Esophagus squamous epithelium (tissue), 5 donors: ENCODE measurements around the gene MAZ. TPM values are rescaled to one million over a fixed set of nuclear protein-coding genes. Genes with fewer than 3 reads are reported as not detected.
A peak's percentile ranks its signal among the peaks of the same experiment; 100 is the strongest.

Experiments
- DNase-seq: peaks from one replicate; lab custom pipeline; 2025; lab: John Stamatoyannopoulos, UW
- H3K27ac ChIP-seq, 4 donors: fragments of 200-600 bp; sonication (generic); one replicate each; pipeline ENCODE4 v1.5.1; 2016 to 2019; ENCODE audit warnings: mild to moderate bottlenecking in 1 of 4
- H3K27me3 ChIP-seq, 4 donors: fragments of 200-600 bp; sonication (generic); 1 replicate in 3 of 4; 2 replicates in 1 of 4; pipeline versions ENCODE4 v1.5.1 to v1.6.0; 2017 to 2021; ENCODE audit warnings: antibody characterized with exemption in 1 of 4
- H3K36me3 ChIP-seq, 3 donors: fragments of 200-600 bp; sonication (generic); one replicate each; pipeline ENCODE4 v1.5.1; 2016 to 2019
- H3K4me1 ChIP-seq, 3 donors: fragments of 200-600 bp; sonication (generic); one replicate each; pipeline ENCODE4 v1.5.1; 2017 to 2019
- H3K4me3 ChIP-seq, 4 donors: fragments of 200-600 bp; sonication (generic); 1 replicate in 3 of 4; 2 replicates in 1 of 4; pipeline ENCODE4 v1.5.1; 2016 to 2019; ENCODE audit warnings: mild to moderate bottlenecking in 2 of 4, moderate library complexity in 1 of 4
- H3K9me3 ChIP-seq, 3 donors: fragments of 200-600 bp; sonication (generic); one replicate each; pipeline ENCODE4 v1.5.1; 2016 to 2019
- POLR2A ChIP-seq, 4 donors: fragments of 450-650 bp; IDR thresholded peaks; one replicate each; pipeline ENCODE4 v1.6.1; 2017; ENCODE audit warnings: antibody characterized with exemption in 4 of 4, mild to moderate bottlenecking in 4 of 4, moderate library complexity in 3 of 4
- WGBS, 2 donors: methylation state at CpG; one replicate each; pipeline ENCODE4 v1.1.5; 2018; 5-methylcytosine and 5-hydroxymethylcytosine counted together
- intact Hi-C: fragments of 100-400 bp; cut with DNase I; formaldehyde crosslinking; loops from one replicate; pipeline ENCODE4 v1.15.0; 2022
- total RNA-seq, 4 donors: library from RNA; depleted of rRNA; stranded (reverse); fragments of >200 nt; gene quantifications; one replicate each; pipeline ENCODE4 v1.1.0, GENCODE V29; 2016
- TF ChIP-seq, protein P1 (sequence below), 6 experiments: fragments of 450-650 bp in 4 of 6; fragments of 200-600 bp in 2 of 6; sonication (generic) in 2 of 6; IDR thresholded peaks; one replicate each; pipeline ENCODE4 v1.5.1; 2016 to 2019; ENCODE audit warnings: antibody characterized with exemption in 6 of 6, mild to moderate bottlenecking in 4 of 6, moderate library complexity in 4 of 6
- donor health status: DM: yes; HTN: yes; CAD: no.

Gene MAZ
- total RNA-seq, 4 donors from 2014 or later = 87.0 to 99.0 (median 97.3) TPM

- Histone ChIP-seq H3K27me3 (no peaks in the 10 kb centered on the region), H3K27ac (peak overlapping the region; percentile 90 to 100 (median 98)), H3K4me1 (peaks cover 35 to 53% (median 39%) of the 10 kb centered on the region in 3 donors), H3K4me3 (peak overlapping the region; percentile 72 to 95 (median 78)), H3K9me3 (no peaks in the 10 kb centered on the region), H3K36me3 (peaks cover 11 to 55% (median 14%) of the 10 kb centered on the region in 3 donors)
- TF ChIP-seq, protein P1, sequence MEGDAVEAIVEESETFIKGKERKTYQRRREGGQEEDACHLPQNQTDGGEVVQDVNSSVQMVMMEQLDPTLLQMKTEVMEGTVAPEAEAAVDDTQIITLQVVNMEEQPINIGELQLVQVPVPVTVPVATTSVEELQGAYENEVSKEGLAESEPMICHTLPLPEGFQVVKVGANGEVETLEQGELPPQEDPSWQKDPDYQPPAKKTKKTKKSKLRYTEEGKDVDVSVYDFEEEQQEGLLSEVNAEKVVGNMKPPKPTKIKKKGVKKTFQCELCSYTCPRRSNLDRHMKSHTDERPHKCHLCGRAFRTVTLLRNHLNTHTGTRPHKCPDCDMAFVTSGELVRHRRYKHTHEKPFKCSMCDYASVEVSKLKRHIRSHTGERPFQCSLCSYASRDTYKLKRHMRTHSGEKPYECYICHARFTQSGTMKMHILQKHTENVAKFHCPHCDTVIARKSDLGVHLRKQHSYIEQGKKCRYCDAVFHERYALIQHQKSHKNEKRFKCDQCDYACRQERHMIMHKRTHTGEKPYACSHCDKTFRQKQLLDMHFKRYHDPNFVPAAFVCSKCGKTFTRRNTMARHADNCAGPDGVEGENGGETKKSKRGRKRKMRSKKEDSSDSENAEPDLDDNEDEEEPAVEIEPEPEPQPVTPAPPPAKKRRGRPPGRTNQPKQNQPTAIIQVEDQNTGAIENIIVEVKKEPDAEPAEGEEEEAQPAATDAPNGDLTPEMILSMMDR (IDR thresholded peaks at IDR 0.05) = peak in 3 of 6 experiments; percentile 15 to 42 (median 30)
- TF ChIP-seq POLR2A (IDR thresholded peaks at IDR 0.05) = peak in 3 of 4 donors; percentile 56 to 95 (median 88)
- DNase-seq = peak; percentile 87
- 0 to 1% methylated on average over 5 to 33 of the region's 103 CpGs for WGBS, 2 donors
- intact Hi-C loops = no loop called here
Observed at GRCh38 chr16:29805232-29806098, 864 bp upstream of the MAZ start.

DNA sequence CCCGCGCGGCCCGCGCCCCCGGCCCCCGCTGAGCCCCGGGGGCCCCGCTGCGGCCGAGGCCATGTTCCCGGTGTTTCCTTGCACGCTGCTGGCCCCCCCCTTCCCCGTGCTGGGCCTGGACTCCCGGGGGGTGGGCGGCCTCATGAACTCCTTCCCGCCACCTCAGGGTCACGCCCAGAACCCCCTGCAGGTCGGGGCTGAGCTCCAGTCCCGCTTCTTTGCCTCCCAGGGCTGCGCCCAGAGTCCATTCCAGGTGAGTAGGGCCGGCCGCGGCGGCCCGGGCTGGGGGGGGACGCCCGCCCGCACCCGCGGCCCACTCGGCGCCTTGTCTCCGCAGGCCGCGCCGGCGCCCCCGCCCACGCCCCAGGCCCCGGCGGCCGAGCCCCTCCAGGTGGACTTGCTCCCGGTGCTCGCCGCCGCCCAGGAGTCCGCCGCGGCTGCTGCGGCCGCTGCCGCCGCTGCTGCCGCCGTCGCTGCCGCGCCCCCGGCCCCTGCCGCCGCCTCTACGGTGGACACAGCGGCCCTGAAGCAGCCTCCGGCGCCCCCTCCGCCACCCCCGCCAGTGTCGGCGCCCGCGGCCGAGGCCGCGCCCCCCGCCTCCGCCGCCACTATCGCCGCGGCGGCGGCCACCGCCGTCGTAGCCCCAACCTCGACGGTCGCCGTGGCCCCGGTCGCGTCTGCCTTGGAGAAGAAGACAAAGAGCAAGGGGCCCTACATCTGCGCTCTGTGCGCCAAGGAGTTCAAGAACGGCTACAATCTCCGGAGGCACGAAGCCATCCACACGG, 504 bp downstream of the MAZ start:
- Histone ChIP-seq H3K36me3 (peaks cover 11 to 42% (median 14%) of the 10 kb centered on the region in 3 donors), H3K9me3 (no peaks in the 10 kb centered on the region), H3K27ac (peak overlapping the region; percentile 83 to 100 (median 94)), H3K4me3 (peak overlapping the region; percentile 42 to 85 (median 65)), H3K27me3 (peaks cover 0 to 2% (median 0%) of the 10 kb centered on the region in 4 donors), H3K4me1 (peaks cover 46 to 67% (median 51%) of the 10 kb centered on the region in 3 donors)
- no CpG with 5 or more reads among the region's 99 CpGs for whole genome bisulfite sequencing, 2 donors
- intact Hi-C loops = no loop called here
- TF ChIP-seq, protein P1 (IDR thresholded peaks at IDR 0.05) = no peak
- TF ChIP-seq POLR2A (IDR thresholded peaks at IDR 0.05) = no peak
- no peak for DNase-seq

- intact Hi-C loops = no loop called here
- Histone ChIP-seq H3K4me3 (peak overlapping the region; percentile 42 to 85 (median 65)), H3K4me1 (peaks cover 52 to 75% (median 59%) of the 10 kb centered on the region in 3 donors), H3K27me3 (peaks cover 0 to 10% (median 0%) of the 10 kb centered on the region in 4 donors), H3K36me3 (peaks cover 11 to 34% (median 14%) of the 10 kb centered on the region in 3 donors), H3K27ac (peak overlapping the region; percentile 83 to 100 (median 94)), H3K9me3 (no peaks in the 10 kb centered on the region)
- WGBS, 2 donors = 0% methylated on average over 2 of the region's 69 CpGs; no CpG with 5 or more reads in 1 of the 2 donors
- DNase-seq = no peak
- TF ChIP-seq POLR2A (IDR thresholded peaks at IDR 0.05) = peak in 2 of 4 donors; percentile 5 to 62
- TF ChIP-seq, protein P1 (IDR thresholded peaks at IDR 0.05) = peak in 4 of 6 experiments; percentile 7 to 41 (median 36)
Observed at GRCh38 chr16:29807426-29808218, 1.3 kb downstream of the MAZ start.

DNA sequence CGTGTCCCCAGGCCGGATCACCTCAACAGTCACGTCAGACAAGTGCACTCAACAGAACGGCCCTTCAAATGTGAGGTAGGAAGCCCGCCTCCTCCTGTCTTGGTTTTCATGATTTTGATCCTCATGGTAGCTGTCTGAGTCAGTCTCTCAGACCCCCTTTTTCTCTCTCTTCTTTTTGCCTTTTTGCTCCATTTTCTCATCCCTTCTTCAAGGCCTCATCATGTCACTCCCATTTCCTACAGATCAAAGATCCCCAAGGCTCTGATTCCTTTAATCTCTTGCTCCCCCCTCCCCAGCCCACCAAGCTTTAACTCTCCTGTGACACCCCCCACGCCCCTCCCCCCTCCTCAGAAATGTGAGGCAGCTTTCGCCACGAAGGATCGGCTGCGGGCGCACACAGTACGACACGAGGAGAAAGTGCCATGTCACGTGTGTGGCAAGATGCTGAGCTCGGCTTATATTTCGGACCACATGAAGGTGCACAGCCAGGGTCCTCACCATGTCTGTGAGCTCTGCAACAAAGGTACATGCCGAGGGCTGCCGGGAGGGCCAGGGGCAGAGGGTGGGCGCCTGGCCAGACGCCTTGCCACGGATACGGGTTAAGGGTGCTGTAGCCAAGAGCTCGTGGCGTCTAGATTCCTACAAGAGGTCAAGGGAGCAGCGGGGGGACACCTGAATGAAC, 2.0 kb downstream of the MAZ start:
- no peak for TF ChIP-seq POLR2A (IDR thresholded peaks at IDR 0.05)
- TF ChIP-seq, protein P1 (IDR thresholded peaks at IDR 0.05) = no peak
- Histone ChIP-seq H3K9me3 (no peaks in the 10 kb centered on the region), H3K27ac (peak overlapping the region; percentile 83 to 100 (median 94)), H3K27me3 (peaks cover 0 to 17% (median 0%) of the 10 kb centered on the region in 4 donors), H3K36me3 (peaks cover 11 to 27% (median 14%) of the 10 kb centered on the region in 3 donors), H3K4me1 (peaks cover 55 to 81% (median 66%) of the 10 kb centered on the region in 3 donors), H3K4me3 (peak overlapping the region; percentile 42 to 85 (median 65))
- intact Hi-C loops = no loop called here
- DNase-seq = no peak
- WGBS, 2 donors = 18 to 45% methylated on average over 14 to 19 of the region's 25 CpGs
